ENCODE results near the gene SMARCA4.

- TF ChIP-seq CTCF (IDR thresholded peaks at IDR 0.05): no peak
- no peak for TF ChIP-seq POLR2A (IDR thresholded peaks at IDR 0.05)
Observed at GRCh38 chr19:11025006-11025405, 64.2 kb downstream of the SMARCA4 start.

All from Peyer's patch (tissue), 4 donors.